ENCODE results near the gene FXN. TPM values are rescaled to one million over a fixed set of nuclear protein-coding genes. Genes with fewer than 3 reads are reported as not detected.

Gene FXN
- total RNA-seq, 1 experiment from 2014 or later, result 24.1 TPM

DNA sequence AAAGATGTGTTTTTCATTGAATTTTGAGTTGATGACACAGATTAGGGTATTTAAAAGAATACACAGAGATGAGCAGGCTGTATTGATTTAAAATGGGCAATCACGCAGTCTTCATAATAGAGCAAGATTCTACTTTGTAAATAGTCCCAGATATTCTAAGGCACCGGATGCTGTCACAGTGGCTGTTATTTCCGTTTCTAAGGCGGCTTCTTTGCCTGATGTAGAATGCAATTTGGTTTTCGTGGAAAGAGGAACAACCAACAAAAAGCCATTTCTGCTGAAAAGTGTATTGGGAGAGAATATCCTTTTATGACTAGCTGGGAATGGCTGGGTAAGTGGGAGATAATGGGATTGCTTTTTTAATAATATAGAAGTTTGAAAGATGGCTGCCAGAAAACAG, 39.1 kb upstream of the FXN start:
- no peak overlapping the region for H3K27ac ChIP-seq (ENCODE audit: low read depth, low read length)
- no peaks in the 10 kb centered on the region for H4K20me1 ChIP-seq (ENCODE audit: insufficient read depth)
- no peaks in the 10 kb centered on the region for H3K4me1 ChIP-seq (ENCODE audit: control insufficient read depth in 1 of 2, insufficient read depth in 2 of 2, low read length in 2 of 2)
- ATAC-seq, result no peak
- TF ChIP-seq EZH2phosphoT487 (IDR thresholded peaks at IDR 0.05; ENCODE audit: borderline replicate concordance) (no peak), TCF7L2 (IDR thresholded peaks at IDR 0.05; ENCODE audit: borderline replicate concordance, extremely low read depth, insufficient read depth, insufficient read length) (no peak), POLR2A (IDR thresholded peaks at IDR 0.05; ENCODE audit: borderline replicate concordance, extremely low read depth, insufficient read depth, insufficient read length) (no peak), SP1 (IDR thresholded peaks at IDR 0.05; ENCODE audit: low read depth) (no peak), ZFX (IDR thresholded peaks at IDR 0.05) (no peak), RAD21 (IDR thresholded peaks at IDR 0.05; ENCODE audit: low read depth) (no peak)
- H3K27me3 ChIP-seq (ENCODE audit: insufficient read depth, low read length), result 0 out of 2 replicates have a peak, but pooled peaks cover 7% of the 10 kb centered on the region
- H3K79me2 ChIP-seq (ENCODE audit: insufficient read depth, low read length), result no peaks in the 10 kb centered on the region
- no peak for DNase-seq (ENCODE audit: low read depth, low spot score)
- H3K9ac ChIP-seq (ENCODE audit: low read length), result no peak overlapping the region
- ChIA-PET RAD21 (ENCODE audit: low non-redundant PET in 1 of 2, low total read pairs in 2 of 2, uncharacterized antibody in 2 of 2, unreplicated experiment in 2 of 2) (no interaction called here), CTCF (no interaction called here), POLR2A (no interaction called here)
- H3K36me3 ChIP-seq (ENCODE audit: control insufficient read depth in 1 of 2, insufficient read depth in 2 of 2, low read length in 2 of 2), result no peaks in the 10 kb centered on the region
- no TSS peak for BruUV-seq (replicated peaks)
- H2AFZ ChIP-seq (ENCODE audit: low read depth, low read length, poor library complexity, severe bottlenecking), result no peak overlapping the region
- H3K4me2 ChIP-seq (ENCODE audit: low read length), result no peak overlapping the region
- intact Hi-C loops (cut with micrococcal nuclease), result loop anchor here (10.0 kb wide), 1 partner anchor 242 kb away; no protein-coding TSS in a partner anchor
- no peaks in the 10 kb centered on the region for H3K9me3 ChIP-seq (ENCODE audit: control insufficient read depth in 1 of 2, insufficient read depth in 1 of 2, low read depth in 1 of 2, low read length in 2 of 2)
- no peak overlapping the region for H3K4me3 ChIP-seq (replicated peaks in 1 of 2; ENCODE audit: low read depth in 1 of 2, low read length in 2 of 2)
- H3K9me2 ChIP-seq (ENCODE audit: insufficient read depth), result no peaks in the 10 kb centered on the region

DNA sequence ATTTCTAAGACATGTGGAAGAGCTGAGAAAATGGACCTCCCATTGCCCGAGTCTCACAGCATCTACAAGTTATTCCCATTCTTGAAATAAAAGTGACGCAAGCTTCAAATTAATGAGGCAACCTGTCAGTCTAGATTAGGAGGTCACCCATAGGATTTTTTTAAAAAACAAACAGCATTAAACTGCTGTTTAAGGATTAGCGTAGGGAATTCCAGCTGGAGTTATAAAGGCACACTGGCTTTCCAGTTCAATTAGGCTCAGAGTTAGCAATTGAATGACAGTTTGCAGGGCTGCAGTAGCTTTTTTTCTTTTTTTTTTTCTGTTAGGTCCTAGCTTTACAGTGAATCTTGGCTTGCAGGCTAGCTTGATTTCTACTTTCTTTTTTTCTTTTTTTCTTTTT, 37.9 kb upstream of the FXN start:
- POLR2A ChIA-PET, result no interaction called here
- intact Hi-C loops (cut with micrococcal nuclease), result loop anchor here (10.0 kb wide), 1 partner anchor 243 kb away; no protein-coding TSS in a partner anchor
- no peak for ATAC-seq
- TF ChIP-seq, protein P1, sequence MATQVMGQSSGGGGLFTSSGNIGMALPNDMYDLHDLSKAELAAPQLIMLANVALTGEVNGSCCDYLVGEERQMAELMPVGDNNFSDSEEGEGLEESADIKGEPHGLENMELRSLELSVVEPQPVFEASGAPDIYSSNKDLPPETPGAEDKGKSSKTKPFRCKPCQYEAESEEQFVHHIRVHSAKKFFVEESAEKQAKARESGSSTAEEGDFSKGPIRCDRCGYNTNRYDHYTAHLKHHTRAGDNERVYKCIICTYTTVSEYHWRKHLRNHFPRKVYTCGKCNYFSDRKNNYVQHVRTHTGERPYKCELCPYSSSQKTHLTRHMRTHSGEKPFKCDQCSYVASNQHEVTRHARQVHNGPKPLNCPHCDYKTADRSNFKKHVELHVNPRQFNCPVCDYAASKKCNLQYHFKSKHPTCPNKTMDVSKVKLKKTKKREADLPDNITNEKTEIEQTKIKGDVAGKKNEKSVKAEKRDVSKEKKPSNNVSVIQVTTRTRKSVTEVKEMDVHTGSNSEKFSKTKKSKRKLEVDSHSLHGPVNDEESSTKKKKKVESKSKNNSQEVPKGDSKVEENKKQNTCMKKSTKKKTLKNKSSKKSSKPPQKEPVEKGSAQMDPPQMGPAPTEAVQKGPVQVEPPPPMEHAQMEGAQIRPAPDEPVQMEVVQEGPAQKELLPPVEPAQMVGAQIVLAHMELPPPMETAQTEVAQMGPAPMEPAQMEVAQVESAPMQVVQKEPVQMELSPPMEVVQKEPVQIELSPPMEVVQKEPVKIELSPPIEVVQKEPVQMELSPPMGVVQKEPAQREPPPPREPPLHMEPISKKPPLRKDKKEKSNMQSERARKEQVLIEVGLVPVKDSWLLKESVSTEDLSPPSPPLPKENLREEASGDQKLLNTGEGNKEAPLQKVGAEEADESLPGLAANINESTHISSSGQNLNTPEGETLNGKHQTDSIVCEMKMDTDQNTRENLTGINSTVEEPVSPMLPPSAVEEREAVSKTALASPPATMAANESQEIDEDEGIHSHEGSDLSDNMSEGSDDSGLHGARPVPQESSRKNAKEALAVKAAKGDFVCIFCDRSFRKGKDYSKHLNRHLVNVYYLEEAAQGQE (IDR thresholded peaks at IDR 0.05; ENCODE audit: low read depth), result no peak
- no peak for TF ChIP-seq CBX3 (IDR thresholded peaks at IDR 0.05; ENCODE audit: low read depth)
- TF ChIP-seq, protein P2, sequence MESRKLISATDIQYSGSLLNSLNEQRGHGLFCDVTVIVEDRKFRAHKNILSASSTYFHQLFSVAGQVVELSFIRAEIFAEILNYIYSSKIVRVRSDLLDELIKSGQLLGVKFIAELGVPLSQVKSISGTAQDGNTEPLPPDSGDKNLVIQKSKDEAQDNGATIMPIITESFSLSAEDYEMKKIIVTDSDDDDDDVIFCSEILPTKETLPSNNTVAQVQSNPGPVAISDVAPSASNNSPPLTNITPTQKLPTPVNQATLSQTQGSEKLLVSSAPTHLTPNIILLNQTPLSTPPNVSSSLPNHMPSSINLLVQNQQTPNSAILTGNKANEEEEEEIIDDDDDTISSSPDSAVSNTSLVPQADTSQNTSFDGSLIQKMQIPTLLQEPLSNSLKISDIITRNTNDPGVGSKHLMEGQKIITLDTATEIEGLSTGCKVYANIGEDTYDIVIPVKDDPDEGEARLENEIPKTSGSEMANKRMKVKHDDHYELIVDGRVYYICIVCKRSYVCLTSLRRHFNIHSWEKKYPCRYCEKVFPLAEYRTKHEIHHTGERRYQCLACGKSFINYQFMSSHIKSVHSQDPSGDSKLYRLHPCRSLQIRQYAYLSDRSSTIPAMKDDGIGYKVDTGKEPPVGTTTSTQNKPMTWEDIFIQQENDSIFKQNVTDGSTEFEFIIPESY (IDR thresholded peaks at IDR 0.05; ENCODE audit: extremely low read depth, insufficient replicate concordance, low read length), result no peak
- TF ChIP-seq, protein P3, sequence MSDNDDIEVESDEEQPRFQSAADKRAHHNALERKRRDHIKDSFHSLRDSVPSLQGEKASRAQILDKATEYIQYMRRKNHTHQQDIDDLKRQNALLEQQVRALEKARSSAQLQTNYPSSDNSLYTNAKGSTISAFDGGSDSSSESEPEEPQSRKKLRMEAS (IDR thresholded peaks at IDR 0.05), result no peak
- TF ChIP-seq, protein P4, sequence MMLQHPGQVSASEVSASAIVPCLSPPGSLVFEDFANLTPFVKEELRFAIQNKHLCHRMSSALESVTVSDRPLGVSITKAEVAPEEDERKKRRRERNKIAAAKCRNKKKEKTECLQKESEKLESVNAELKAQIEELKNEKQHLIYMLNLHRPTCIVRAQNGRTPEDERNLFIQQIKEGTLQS (IDR thresholded peaks at IDR 0.05), result no peak
- TF ChIP-seq ELF1 (IDR thresholded peaks at IDR 0.05; ENCODE audit: borderline replicate concordance, low read depth), result no peak
- no peak for TF ChIP-seq POLR2A (IDR thresholded peaks at IDR 0.05; ENCODE audit: borderline replicate concordance, extremely low read depth, insufficient read depth, insufficient read length)
- TF ChIP-seq EZH2phosphoT487 (IDR thresholded peaks at IDR 0.05; ENCODE audit: borderline replicate concordance), result no peak
- no peak for TF ChIP-seq JUND (IDR thresholded peaks at IDR 0.05)
- no peak for TF ChIP-seq EGR1 (IDR thresholded peaks at IDR 0.05; ENCODE audit: low read depth)
- TF ChIP-seq ZFX (IDR thresholded peaks at IDR 0.05), result no peak
- TF ChIP-seq FOSL1 (IDR thresholded peaks at IDR 0.05; ENCODE audit: low read depth), result no peak
- no peak for TF ChIP-seq POLR2AphosphoS5 (IDR thresholded peaks at IDR 0.05; ENCODE audit: low read depth, low read length)

More for the DNA sequence above, 37.9 kb upstream of the FXN start:
- DNase-seq (ENCODE audit: low read depth, low spot score), result no peak
- CTCF ChIA-PET, result interaction anchor here (0.7 to 1.4 kb wide), 2 partner anchors 14 to 424 kb away, joined by 3 read pairs; no protein-coding TSS in a partner anchor
- H3K4me2 ChIP-seq (ENCODE audit: low read length), result no peak overlapping the region
- no peak overlapping the region for H2AFZ ChIP-seq (ENCODE audit: low read depth, low read length, poor library complexity, severe bottlenecking)
- RAD21 ChIA-PET (ENCODE audit: low non-redundant PET in 1 of 2, low total read pairs in 2 of 2, uncharacterized antibody in 2 of 2, unreplicated experiment in 2 of 2), result no interaction called here
- 0 out of 2 replicates have a peak, but pooled peaks cover 7% of the 10 kb centered on the region for H3K27me3 ChIP-seq (ENCODE audit: insufficient read depth, low read length)
- H3K4me3 ChIP-seq (replicated peaks in 1 of 2; ENCODE audit: low read depth in 1 of 2, low read length in 2 of 2), result no peak overlapping the region
- H4K20me1 ChIP-seq (ENCODE audit: insufficient read depth), result no peaks in the 10 kb centered on the region
- no peak overlapping the region for H3K9ac ChIP-seq (ENCODE audit: low read length)
- H3K27ac ChIP-seq (ENCODE audit: low read depth, low read length), result no peak overlapping the region
- no peaks in the 10 kb centered on the region for H3K9me3 ChIP-seq (ENCODE audit: control insufficient read depth in 1 of 2, insufficient read depth in 1 of 2, low read depth in 1 of 2, low read length in 2 of 2)
- H3K79me2 ChIP-seq (ENCODE audit: insufficient read depth, low read length), result no peaks in the 10 kb centered on the region
- H3K9me2 ChIP-seq (ENCODE audit: insufficient read depth), result no peaks in the 10 kb centered on the region
- H3K4me1 ChIP-seq (ENCODE audit: control insufficient read depth in 1 of 2, insufficient read depth in 2 of 2, low read length in 2 of 2), result no peaks in the 10 kb centered on the region
- no TSS peak for BruUV-seq (replicated peaks)
- no peaks in the 10 kb centered on the region for H3K36me3 ChIP-seq (ENCODE audit: control insufficient read depth in 1 of 2, insufficient read depth in 2 of 2, low read length in 2 of 2)

Measured in HCT116 (cell line).